Left ventricle myocardium inferior (tissue), 1 donor: ENCODE data around the gene CAMK2G. TPM values are rescaled to one million over a fixed set of nuclear protein-coding genes. Genes with fewer than 3 reads are reported as not detected.

Experiments used
- DNase-seq: peaks from one replicate; pipeline ENCODE4 v3.0.0-alpha.2; 2020
- H3K27ac ChIP-seq: fragments of 200-600 bp; replicated peaks from 2 replicates; pipeline ENCODE4 v1.8.0; 2021
- H3K27me3 ChIP-seq: fragments of 200-600 bp; 2 replicates; pipeline ENCODE4 v1.8.0; 2021; ENCODE audit warnings: low read depth
- H3K36me3 ChIP-seq: fragments of 200-600 bp; 2 replicates; pipeline ENCODE4 v1.8.0; 2021
- H3K4me1 ChIP-seq: fragments of 200-600 bp; 2 replicates; pipeline ENCODE4 v1.8.0; 2021
- H3K4me3 ChIP-seq: fragments of 200-600 bp; 2 replicates; pipeline ENCODE4 v1.8.0; 2021; ENCODE audit warnings: mild to moderate bottlenecking, moderate library complexity
- H3K9me3 ChIP-seq: fragments of 200-600 bp; replicated peaks from 2 replicates; pipeline ENCODE4 v1.8.0; 2021
- CTCF ChIP-seq: fragments of 200-600 bp; IDR thresholded peaks from 2 replicates; pipeline ENCODE4 v1.8.0; 2021; ENCODE audit warnings: antibody characterized with exemption, mild to moderate bottlenecking, borderline replicate concordance
- intact Hi-C: fragments of 100-400 bp; cut with micrococcal nuclease; formaldehyde crosslinking; loops from one replicate; pipeline ENCODE4 v1.11.0; 2022
- total RNA-seq: library from RNA; stranded (reverse); fragmentation: NEBNext Ultra II Directional; extraction: Animal tissue kit (Norgen Biotek cat#: 25700); gene quantifications from one replicate; pipeline ENCODE4 v1.2.1, GENCODE V29; 2021
- donor health status: DM: no; HTN: yes; CAD: no; lungs with severe emphysema.

The CAMK2G gene
- total RNA-seq, 1 donor from 2014 or later, result 12.5 TPM

GRCh38 chr10:73876566-73876965 lies 2.2 kb upstream of the CAMK2G start:
- H3K4me1 ChIP-seq, result peaks cover 42% of the 10 kb centered on the region
- TF ChIP-seq CTCF, result no peak
- DNase-seq, result no peak
- peaks cover 19% of the 10 kb centered on the region for H3K27me3 ChIP-seq
- peaks cover 4% of the 10 kb centered on the region for H3K36me3 ChIP-seq
- intact Hi-C loops, result no loop called here
- H3K9me3 ChIP-seq, result no peaks in the 10 kb centered on the region
- no peak overlapping the region for H3K27ac ChIP-seq
- H3K4me3 ChIP-seq, result no peak overlapping the region

GRCh38 chr10:73876157-73876556 lies 1.8 kb upstream of the CAMK2G start:
- no peak for DNase-seq
- H3K36me3 ChIP-seq, result peaks cover 8% of the 10 kb centered on the region
- no peaks in the 10 kb centered on the region for H3K9me3 ChIP-seq
- no peak overlapping the region for H3K4me3 ChIP-seq
- no peak overlapping the region for H3K27ac ChIP-seq
- TF ChIP-seq CTCF, result no peak
- H3K4me1 ChIP-seq, result peaks cover 42% of the 10 kb centered on the region
- H3K27me3 ChIP-seq, result peaks cover 18% of the 10 kb centered on the region
- intact Hi-C loops, result no loop called here

GRCh38 chr10:73875139-73875475 lies 752 bp upstream of the CAMK2G start:
- Histone ChIP-seq H3K27ac (peak overlapping the region; percentile 73), H3K4me1 (peaks cover 42% of the 10 kb centered on the region), H3K4me3 (peak overlapping the region; percentile 89), H3K27me3 (peaks cover 18% of the 10 kb centered on the region), H3K36me3 (peaks cover 13% of the 10 kb centered on the region), H3K9me3 (no peaks in the 10 kb centered on the region)
- intact Hi-C loops, result no loop called here
- DNase-seq, result no peak
- TF ChIP-seq CTCF, result no peak

- Histone ChIP-seq H3K4me3 (peak overlapping the region; percentile 89), H3K27me3 (peaks cover 17% of the 10 kb centered on the region), H3K4me1 (peaks cover 42% of the 10 kb centered on the region), H3K27ac (peak overlapping the region; percentile 79), H3K36me3 (peaks cover 16% of the 10 kb centered on the region), H3K9me3 (no peaks in the 10 kb centered on the region)
- no peak for DNase-seq
- intact Hi-C loops, result no loop called here
- no peak for TF ChIP-seq CTCF
Measured at GRCh38 chr10:73873838-73874215, 528 bp downstream of the CAMK2G start.

- H3K4me1 ChIP-seq, result peaks cover 47% of the 10 kb centered on the region
Measured at GRCh38 chr10:73873142-73873837, 1.1 kb downstream of the CAMK2G start.

More at GRCh38 chr10:73873142-73873837, 1.1 kb downstream of the CAMK2G start:
- TF ChIP-seq CTCF, result no peak
- H3K4me3 ChIP-seq, result peak overlapping the region; percentile 89
- H3K9me3 ChIP-seq, result no peaks in the 10 kb centered on the region
- intact Hi-C loops, result no loop called here
- H3K27me3 ChIP-seq, result peaks cover 12% of the 10 kb centered on the region
- H3K36me3 ChIP-seq, result peaks cover 16% of the 10 kb centered on the region
- DNase-seq, result no peak
- no peak overlapping the region for H3K27ac ChIP-seq
